Measurements from ENCODE around the gene BRIP1.
"Not testable (repeated sequence)": the region's sequence is repeated elsewhere in the genome, so short reads cannot be mapped to it uniquely, and the experiment has no call there.

BRIP1 gene

DNA sequence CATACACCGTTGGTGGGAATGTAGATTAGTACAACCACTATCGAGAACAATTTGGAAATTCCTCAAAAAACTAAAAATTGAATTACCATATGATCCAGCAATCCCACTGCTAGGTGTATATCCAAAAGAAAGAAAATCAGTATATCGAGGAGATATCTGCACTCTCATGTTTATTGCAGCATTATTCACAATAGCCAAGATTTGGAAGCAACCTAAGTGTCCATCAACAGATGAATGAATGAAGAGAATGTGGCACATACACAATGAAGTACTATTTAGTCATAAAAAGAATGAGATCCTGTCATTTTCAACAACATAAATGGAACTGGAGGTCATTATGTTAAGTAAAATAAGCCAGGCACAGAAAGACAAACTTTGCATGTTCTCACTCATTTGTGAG lies 44.1 kb downstream of the BRIP1 start:
- H3K23ac ChIP-seq (ENCODE audit: low read length); H3K4ac ChIP-seq (ENCODE audit: low read depth, low read length); H4K8ac ChIP-seq (ENCODE audit: low read depth, low read length); H3K36me3 ChIP-seq (ENCODE audit: control insufficient read depth, insufficient read depth, low read length); H2AK5ac ChIP-seq (ENCODE audit: low read length); H2BK5ac ChIP-seq (ENCODE audit: low read length); H3K4me2 ChIP-seq (ENCODE audit: low read length); H2BK15ac ChIP-seq (replicated peaks; ENCODE audit: low read depth); H3K27me3 ChIP-seq (ENCODE audit: insufficient read depth, low read length, poor library complexity); H3K4me3 ChIP-seq (ENCODE audit: low read length); H3K4me1 ChIP-seq (ENCODE audit: control insufficient read depth, low read depth, low read length); H3K56ac ChIP-seq (ENCODE audit: low read length); H3K79me2 ChIP-seq (ENCODE audit: control insufficient read depth, insufficient read depth, low read length); H3K9ac ChIP-seq (ENCODE audit: low read length); H3K18ac ChIP-seq (ENCODE audit: low read length); H4K5ac ChIP-seq (ENCODE audit: low read length); H2BK120ac ChIP-seq (ENCODE audit: low read depth, low read length); DNase-seq; H3K27ac ChIP-seq (ENCODE audit: low read depth, low read length); H3K79me1 ChIP-seq (ENCODE audit: low read length): not testable (repeated sequence)
- no CpG with 5 or more reads among the region's 3 CpGs for WGBS (ENCODE audit: extremely low coverage, insufficient coverage, low lambda C conversion rate)

- no peak for DNase-seq
- no peak overlapping the region for H2BK120ac ChIP-seq (ENCODE audit: low read depth, low read length)
These were observed 45.1 kb downstream of the BRIP1 start for GRCh38 chr17:61818225-61818624.

GRCh38 chr17:61817452-61817851 lies 45.9 kb downstream of the BRIP1 start:
- no peak overlapping the region for H3K4me3 ChIP-seq (ENCODE audit: low read length)
- H4K8ac ChIP-seq (ENCODE audit: low read depth, low read length): no peak overlapping the region
- H3K4me1 ChIP-seq (ENCODE audit: control insufficient read depth, low read depth, low read length): no peaks in the 10 kb centered on the region
- H2BK120ac ChIP-seq (ENCODE audit: low read depth, low read length): no peak overlapping the region
- no peak overlapping the region for H2BK15ac ChIP-seq (replicated peaks; ENCODE audit: low read depth)
- no CpG with 5 or more reads among the region's 3 CpGs for WGBS (ENCODE audit: extremely low coverage, insufficient coverage, low lambda C conversion rate)
- no peaks in the 10 kb centered on the region for H3K36me3 ChIP-seq (ENCODE audit: control insufficient read depth, insufficient read depth, low read length)
- no peaks in the 10 kb centered on the region for H3K79me1 ChIP-seq (ENCODE audit: low read length)
- no peak overlapping the region for H3K23ac ChIP-seq (ENCODE audit: low read length)
- no peak overlapping the region for H3K9ac ChIP-seq (ENCODE audit: low read length)
- no peak overlapping the region for H3K4me2 ChIP-seq (ENCODE audit: low read length)
- H3K18ac ChIP-seq (ENCODE audit: low read length): no peak overlapping the region
- H2AK5ac ChIP-seq (ENCODE audit: low read length): no peak overlapping the region
- H3K79me2 ChIP-seq (ENCODE audit: control insufficient read depth, insufficient read depth, low read length): no peaks in the 10 kb centered on the region
- no peak overlapping the region for H4K5ac ChIP-seq (ENCODE audit: low read length)
- H3K56ac ChIP-seq (ENCODE audit: low read length): no peak overlapping the region
- no peak overlapping the region for H3K4ac ChIP-seq (ENCODE audit: low read depth, low read length)
- DNase-seq: no peak
- H3K27me3 ChIP-seq (ENCODE audit: insufficient read depth, low read length, poor library complexity): no peaks in the 10 kb centered on the region
- no peak overlapping the region for H3K27ac ChIP-seq (ENCODE audit: low read depth, low read length)
- H2BK5ac ChIP-seq (ENCODE audit: low read length): no peak overlapping the region

More at GRCh38 chr17:61818225-61818624, 45.1 kb downstream of the BRIP1 start:
- Histone ChIP-seq H3K9ac (ENCODE audit: low read length) (no peak overlapping the region), H2AK5ac (ENCODE audit: low read length) (no peak overlapping the region), H3K4me2 (ENCODE audit: low read length) (no peak overlapping the region), H2BK5ac (ENCODE audit: low read length) (no peak overlapping the region), H4K5ac (ENCODE audit: low read length) (no peak overlapping the region), H4K8ac (ENCODE audit: low read depth, low read length) (no peak overlapping the region), H3K18ac (ENCODE audit: low read length) (no peak overlapping the region), H3K27ac (ENCODE audit: low read depth, low read length) (no peak overlapping the region), H3K36me3 (ENCODE audit: control insufficient read depth, insufficient read depth, low read length) (no peaks in the 10 kb centered on the region), H3K4me1 (ENCODE audit: control insufficient read depth, low read depth, low read length) (no peaks in the 10 kb centered on the region), H2BK15ac (replicated peaks; ENCODE audit: low read depth) (no peak overlapping the region), H3K79me1 (ENCODE audit: low read length) (no peaks in the 10 kb centered on the region), H3K56ac (ENCODE audit: low read length) (no peak overlapping the region), H3K79me2 (ENCODE audit: control insufficient read depth, insufficient read depth, low read length) (no peaks in the 10 kb centered on the region), H3K4ac (ENCODE audit: low read depth, low read length) (no peak overlapping the region), H3K23ac (ENCODE audit: low read length) (no peak overlapping the region), H3K27me3 (ENCODE audit: insufficient read depth, low read length, poor library complexity) (no peaks in the 10 kb centered on the region), H3K4me3 (ENCODE audit: low read length) (no peak overlapping the region)

DNA sequence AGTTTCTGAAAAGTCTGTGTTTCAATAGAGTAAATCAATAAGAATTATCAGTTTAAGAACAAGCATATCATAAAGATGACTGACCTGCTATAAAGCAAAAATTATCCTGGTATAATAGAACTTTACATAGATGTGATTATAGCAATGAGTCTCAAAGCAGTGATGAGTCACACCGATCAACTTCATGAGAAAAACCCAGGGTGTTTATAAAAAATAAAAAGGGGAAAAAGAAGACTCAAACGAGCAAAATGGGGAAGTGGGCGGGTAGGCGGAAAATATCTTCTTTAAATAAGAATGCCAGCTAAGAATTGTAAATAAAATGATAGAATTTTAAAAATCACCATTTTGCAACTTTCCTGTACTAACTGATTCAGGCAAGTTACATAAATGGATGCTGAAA lies 46.8 kb downstream of the BRIP1 start:
- Histone ChIP-seq H3K4me2 (ENCODE audit: low read length) (no peak overlapping the region), H2AK5ac (ENCODE audit: low read length) (no peak overlapping the region), H3K79me1 (ENCODE audit: low read length) (no peaks in the 10 kb centered on the region), H3K79me2 (ENCODE audit: control insufficient read depth, insufficient read depth, low read length) (no peaks in the 10 kb centered on the region), H3K4me3 (ENCODE audit: low read length) (no peak overlapping the region), H3K9ac (ENCODE audit: low read length) (no peak overlapping the region), H4K5ac (ENCODE audit: low read length) (no peak overlapping the region), H3K4ac (ENCODE audit: low read depth, low read length) (no peak overlapping the region), H3K23ac (ENCODE audit: low read length) (no peak overlapping the region), H3K18ac (ENCODE audit: low read length) (no peak overlapping the region), H4K8ac (ENCODE audit: low read depth, low read length) (no peak overlapping the region), H2BK5ac (ENCODE audit: low read length) (no peak overlapping the region), H3K27me3 (ENCODE audit: insufficient read depth, low read length, poor library complexity) (no peaks in the 10 kb centered on the region), H2BK120ac (ENCODE audit: low read depth, low read length) (no peak overlapping the region), H3K36me3 (ENCODE audit: control insufficient read depth, insufficient read depth, low read length) (no peaks in the 10 kb centered on the region), H3K27ac (ENCODE audit: low read depth, low read length) (no peak overlapping the region), H3K56ac (ENCODE audit: low read length) (no peak overlapping the region), H2BK15ac (replicated peaks; ENCODE audit: low read depth) (no peak overlapping the region), H3K4me1 (ENCODE audit: control insufficient read depth, low read depth, low read length) (no peaks in the 10 kb centered on the region)
- no peak for DNase-seq
- WGBS (ENCODE audit: extremely low coverage, insufficient coverage, low lambda C conversion rate): no CpG with 5 or more reads among the region's 4 CpGs

- no peak overlapping the region for H3K4ac ChIP-seq (ENCODE audit: low read depth, low read length)
- no peak overlapping the region for H4K8ac ChIP-seq (ENCODE audit: low read depth, low read length)
- peak; percentile 16 for DNase-seq
- no peak overlapping the region for H3K27ac ChIP-seq (ENCODE audit: low read depth, low read length)
- H3K18ac ChIP-seq (ENCODE audit: low read length): no peak overlapping the region
- WGBS (ENCODE audit: extremely low coverage, insufficient coverage, low lambda C conversion rate): no CpG with 5 or more reads among the region's 5 CpGs
- no peak overlapping the region for H2BK15ac ChIP-seq (replicated peaks; ENCODE audit: low read depth)
- H3K79me2 ChIP-seq (ENCODE audit: control insufficient read depth, insufficient read depth, low read length): no peaks in the 10 kb centered on the region
- no peak overlapping the region for H3K23ac ChIP-seq (ENCODE audit: low read length)
- H3K36me3 ChIP-seq (ENCODE audit: control insufficient read depth, insufficient read depth, low read length): no peaks in the 10 kb centered on the region
- no peaks in the 10 kb centered on the region for H3K79me1 ChIP-seq (ENCODE audit: low read length)
- no peak overlapping the region for H3K56ac ChIP-seq (ENCODE audit: low read length)
- H3K4me3 ChIP-seq (ENCODE audit: low read length): no peak overlapping the region
- no peaks in the 10 kb centered on the region for H3K4me1 ChIP-seq (ENCODE audit: control insufficient read depth, low read depth, low read length)
- no peak overlapping the region for H2BK120ac ChIP-seq (ENCODE audit: low read depth, low read length)
- H3K27me3 ChIP-seq (ENCODE audit: insufficient read depth, low read length, poor library complexity): no peaks in the 10 kb centered on the region
- no peak overlapping the region for H2BK5ac ChIP-seq (ENCODE audit: low read length)
- no peak overlapping the region for H3K4me2 ChIP-seq (ENCODE audit: low read length)
- no peak overlapping the region for H3K9ac ChIP-seq (ENCODE audit: low read length)
- H4K5ac ChIP-seq (ENCODE audit: low read length): no peak overlapping the region
- H2AK5ac ChIP-seq (ENCODE audit: low read length): no peak overlapping the region
These were observed 47.3 kb downstream of the BRIP1 start for GRCh38 chr17:61815863-61816503.

- Histone ChIP-seq H2AK5ac (ENCODE audit: low read length) (no peak overlapping the region), H3K4me1 (ENCODE audit: control insufficient read depth, low read depth, low read length) (no peaks in the 10 kb centered on the region), H3K4me2 (ENCODE audit: low read length) (no peak overlapping the region), H3K56ac (ENCODE audit: low read length) (no peak overlapping the region), H3K79me2 (ENCODE audit: control insufficient read depth, insufficient read depth, low read length) (no peaks in the 10 kb centered on the region), H3K4me3 (ENCODE audit: low read length) (no peak overlapping the region), H2BK120ac (ENCODE audit: low read depth, low read length) (no peak overlapping the region), H2BK15ac (replicated peaks; ENCODE audit: low read depth) (no peak overlapping the region), H4K5ac (ENCODE audit: low read length) (no peak overlapping the region), H3K79me1 (ENCODE audit: low read length) (no peaks in the 10 kb centered on the region), H3K23ac (ENCODE audit: low read length) (no peak overlapping the region), H3K36me3 (ENCODE audit: control insufficient read depth, insufficient read depth, low read length) (no peaks in the 10 kb centered on the region), H3K27ac (ENCODE audit: low read depth, low read length) (no peak overlapping the region), H3K9ac (ENCODE audit: low read length) (no peak overlapping the region), H3K18ac (ENCODE audit: low read length) (no peak overlapping the region), H3K27me3 (ENCODE audit: insufficient read depth, low read length, poor library complexity) (no peaks in the 10 kb centered on the region), H2BK5ac (ENCODE audit: low read length) (no peak overlapping the region), H4K8ac (ENCODE audit: low read depth, low read length) (no peak overlapping the region), H3K4ac (ENCODE audit: low read depth, low read length) (no peak overlapping the region)
- WGBS (ENCODE audit: extremely low coverage, insufficient coverage, low lambda C conversion rate): no CpG with 5 or more reads among the region's 1 CpG
- no peak for DNase-seq
These were observed 48.8 kb downstream of the BRIP1 start for GRCh38 chr17:61814485-61814884.
